Naive thymus-derived CD8-positive, alpha-beta T cell (primary cell): ENCODE results near the gene CACNA1C. TPM values are rescaled to one million over a fixed set of nuclear protein-coding genes. Genes with fewer than 3 reads are reported as not detected.

Experiments
- ATAC-seq, 2 donors: fragments of 150-1000 bp; cut with Tn5 transposase in 1 of 2; sonication (Bioruptor Pico), chemical (Tn5 transposase) in 1 of 2; 1 replicate in 1 of 2; 2 replicates in 1 of 2; pipeline ENCODE4 v1.10.0; 2021; ENCODE audit warnings: mild to moderate bottlenecking in 2 of 2, moderate library complexity in 2 of 2
- POLR2A ChIA-PET: fragments of 350-600 bp; sonication (Branson Sonifier 250); formaldehyde crosslinking; loops from one replicate; lab custom pipeline; 2021; ENCODE audit warnings: antibody characterized with exemption; lab: Charles Lee
- DNase-seq, 10 donors: peaks; one replicate each; pipeline versions ENCODE4 v3.0.0 to v3.0.0-alpha.2; 2020 to 2022
- H3K27ac Mint-ChIP-seq, 10 donors: one replicate each; pipeline ENCODE4 v1.8.0; 2020 to 2022; ENCODE audit warnings: mild to moderate bottlenecking in 10 of 10, mixed read lengths in 10 of 10, moderate library complexity in 4 of 10, inconsistent platforms in 1 of 10
- H3K27me3 Mint-ChIP-seq, 5 donors: one replicate each; pipeline ENCODE4 v1.8.0; 2021 to 2022; ENCODE audit warnings: mixed read lengths in 5 of 5
- H3K36me3 Mint-ChIP-seq, 3 donors: one replicate each; pipeline ENCODE4 v1.8.0; 2020 to 2022; ENCODE audit warnings: mixed read lengths in 3 of 3, mild to moderate bottlenecking in 2 of 3, inconsistent platforms in 1 of 3
- H3K4me1 Mint-ChIP-seq, 4 donors: one replicate each; pipeline ENCODE4 v1.8.0; 2021 to 2022; ENCODE audit warnings: mixed read lengths in 4 of 4
- H3K4me3 Mint-ChIP-seq, 10 donors: one replicate each; pipeline ENCODE4 v1.8.0; 2020 to 2022; ENCODE audit warnings: mild to moderate bottlenecking in 10 of 10, mixed read lengths in 10 of 10, moderate library complexity in 6 of 10, inconsistent platforms in 1 of 10
- H3K9me3 Mint-ChIP-seq, 9 donors: one replicate each; pipeline ENCODE4 v1.8.0; 2020 to 2022; ENCODE audit warnings: mixed read lengths in 9 of 9, mild to moderate bottlenecking in 3 of 9, inconsistent platforms in 1 of 9, moderate library complexity in 1 of 9
- polyA plus RNA-seq, 3 donors: library from polyadenylated mRNA; unstranded; fragments of 300-500 nt; fragmentation: Illumina TruSeq; gene quantifications; one replicate each; pipeline ENCODE4 v1.2.3, GENCODE V29; 2021
- total RNA-seq, 8 experiments: library from RNA in 2 of 8; stranded (reverse) in 2 of 8; gene quantifications; one replicate each; pipeline ENCODE4 v1.2.3 and lab custom pipeline; 2021 to 2026

The CACNA1C gene
- total and polyA plus RNA-seq, 5 experiments from 2014 or later: 0.05 to 0.21 (median 0.16) TPM

GRCh38 chr12:2319737-2320506, 267.1 kb downstream of the CACNA1C start:
- Mint-ChIP-seq H3K36me3 (no peaks in the 10 kb centered on the region), H3K4me3 (no peak overlapping the region), H3K4me1 (no peaks in the 10 kb centered on the region), H3K27me3 (peaks cover 3 to 17% (median 10%) of the 10 kb centered on the region in 5 donors), H3K9me3 (no peaks in the 10 kb centered on the region), H3K27ac (peak overlapping the region in 1 of 10 donors; percentile 63)
- POLR2A ChIA-PET: interaction anchor here (0.6 kb wide), 1 partner anchor 458 kb away, joined by 3 read pairs; no protein-coding TSS in a partner anchor
- no peak for DNase-seq
- ATAC-seq: no peak

- Mint-ChIP-seq H3K36me3 (no peaks in the 10 kb centered on the region), H3K4me3 (no peak overlapping the region), H3K27me3 (peaks cover 5 to 17% (median 12%) of the 10 kb centered on the region in 5 donors), H3K4me1 (no peaks in the 10 kb centered on the region), H3K27ac (no peak overlapping the region), H3K9me3 (no peaks in the 10 kb centered on the region)
- DNase-seq: no peak
- no peak for ATAC-seq
- POLR2A ChIA-PET: no interaction called here
These were observed 268.1 kb downstream of the CACNA1C start for GRCh38 chr12:2320841-2321240.

GRCh38 chr12:2322554-2323120, 269.9 kb downstream of the CACNA1C start:
- H3K4me1 Mint-ChIP-seq: no peaks in the 10 kb centered on the region
- no peaks in the 10 kb centered on the region for H3K36me3 Mint-ChIP-seq
- ATAC-seq (no peak), DNase-seq (no peak)
- H3K9me3 Mint-ChIP-seq: no peaks in the 10 kb centered on the region
- H3K27me3 Mint-ChIP-seq: peaks cover 6 to 17% (median 12%) of the 10 kb centered on the region in 5 donors
- no peak overlapping the region for H3K4me3 Mint-ChIP-seq
- no peak overlapping the region for H3K27ac Mint-ChIP-seq
- POLR2A ChIA-PET: no interaction called here

GRCh38 chr12:2323532-2324255, 270.9 kb downstream of the CACNA1C start:
- H3K27ac Mint-ChIP-seq: no peak overlapping the region
- ATAC-seq: no peak
- no peak for DNase-seq
- H3K36me3 Mint-ChIP-seq: no peaks in the 10 kb centered on the region
- POLR2A ChIA-PET: no interaction called here
- H3K27me3 Mint-ChIP-seq: peaks cover 6 to 17% (median 12%) of the 10 kb centered on the region in 5 donors
- H3K9me3 Mint-ChIP-seq: no peaks in the 10 kb centered on the region
- no peak overlapping the region for H3K4me3 Mint-ChIP-seq
- H3K4me1 Mint-ChIP-seq: no peaks in the 10 kb centered on the region

GRCh38 chr12:2324387-2324786, 271.6 kb downstream of the CACNA1C start:
- Mint-ChIP-seq H3K4me1 (no peaks in the 10 kb centered on the region), H3K9me3 (no peaks in the 10 kb centered on the region), H3K4me3 (no peak overlapping the region), H3K36me3 (no peaks in the 10 kb centered on the region), H3K27ac (no peak overlapping the region), H3K27me3 (peaks cover 6 to 18% (median 12%) of the 10 kb centered on the region in 5 donors)
- DNase-seq (no peak), ATAC-seq (no peak)
- POLR2A ChIA-PET: no interaction called here

- no peak overlapping the region for H3K4me3 Mint-ChIP-seq
- no peaks in the 10 kb centered on the region for H3K4me1 Mint-ChIP-seq
- no peaks in the 10 kb centered on the region for H3K36me3 Mint-ChIP-seq
- H3K9me3 Mint-ChIP-seq: no peaks in the 10 kb centered on the region
- DNase-seq (no peak), ATAC-seq (no peak)
- H3K27me3 Mint-ChIP-seq: peaks cover 3 to 18% (median 10%) of the 10 kb centered on the region in 5 donors
- H3K27ac Mint-ChIP-seq: no peak overlapping the region
- POLR2A ChIA-PET: no interaction called here
These were observed 272.7 kb downstream of the CACNA1C start for GRCh38 chr12:2325519-2325918.

GRCh38 chr12:2326470-2326869, 273.7 kb downstream of the CACNA1C start:
- DNase-seq (no peak), ATAC-seq (no peak)
- Mint-ChIP-seq H3K27ac (no peak overlapping the region), H3K36me3 (no peaks in the 10 kb centered on the region), H3K9me3 (no peaks in the 10 kb centered on the region), H3K27me3 (peaks cover 3 to 15% (median 10%) of the 10 kb centered on the region in 5 donors), H3K4me3 (no peak overlapping the region), H3K4me1 (no peaks in the 10 kb centered on the region)
- POLR2A ChIA-PET: no interaction called here

- Mint-ChIP-seq H3K9me3 (no peaks in the 10 kb centered on the region), H3K4me1 (no peaks in the 10 kb centered on the region), H3K36me3 (no peaks in the 10 kb centered on the region), H3K27ac (no peak overlapping the region), H3K4me3 (no peak overlapping the region), H3K27me3 (peaks cover 0 to 4% (median 3%) of the 10 kb centered on the region in 5 donors)
- POLR2A ChIA-PET: no interaction called here
- ATAC-seq (no peak), DNase-seq (no peak)
These were observed 275.9 kb downstream of the CACNA1C start for GRCh38 chr12:2328661-2329060.

GRCh38 chr12:2329661-2330210, 276.9 kb downstream of the CACNA1C start:
- Mint-ChIP-seq H3K27me3 (peaks cover 0 to 4% (median 2%) of the 10 kb centered on the region in 5 donors), H3K4me1 (peaks cover 0 to 1% (median 0%) of the 10 kb centered on the region in 4 donors), H3K27ac (no peak overlapping the region), H3K36me3 (no peaks in the 10 kb centered on the region), H3K9me3 (no peaks in the 10 kb centered on the region), H3K4me3 (no peak overlapping the region)
- POLR2A ChIA-PET: no interaction called here
- DNase-seq (no peak), ATAC-seq (no peak)

- ATAC-seq (no peak), DNase-seq (no peak)
- H3K4me3 Mint-ChIP-seq: no peak overlapping the region
- POLR2A ChIA-PET: no interaction called here
- H3K4me1 Mint-ChIP-seq: peaks cover 0 to 12% (median 1%) of the 10 kb centered on the region in 4 donors
- no peak overlapping the region for H3K27ac Mint-ChIP-seq
- no peaks in the 10 kb centered on the region for H3K36me3 Mint-ChIP-seq
- no peaks in the 10 kb centered on the region for H3K9me3 Mint-ChIP-seq
- peaks cover 0 to 7% (median 1%) of the 10 kb centered on the region in 5 donors for H3K27me3 Mint-ChIP-seq
These were observed 279.4 kb downstream of the CACNA1C start for GRCh38 chr12:2332236-2332635.

GRCh38 chr12:2332947-2333346, 280.2 kb downstream of the CACNA1C start:
- Mint-ChIP-seq H3K4me3 (no peak overlapping the region), H3K9me3 (no peaks in the 10 kb centered on the region), H3K27ac (no peak overlapping the region), H3K36me3 (no peaks in the 10 kb centered on the region), H3K4me1 (peaks cover 0 to 12% (median 1%) of the 10 kb centered on the region in 4 donors), H3K27me3 (peaks cover 0 to 7% (median 2%) of the 10 kb centered on the region in 5 donors)
- POLR2A ChIA-PET: no interaction called here
- DNase-seq: no peak
- ATAC-seq: no peak

GRCh38 chr12:2333491-2334195, 280.9 kb downstream of the CACNA1C start:
- POLR2A ChIA-PET: no interaction called here
- Mint-ChIP-seq H3K4me1 (peaks cover 0 to 12% (median 1%) of the 10 kb centered on the region in 4 donors), H3K36me3 (no peaks in the 10 kb centered on the region), H3K4me3 (no peak overlapping the region), H3K27me3 (peaks cover 0 to 9% (median 2%) of the 10 kb centered on the region in 5 donors), H3K27ac (no peak overlapping the region), H3K9me3 (no peaks in the 10 kb centered on the region)
- ATAC-seq (no peak), DNase-seq (no peak)
